Activated CD8-positive, alpha-beta T cell treated with anti-CD3 and anti-CD28 coated beads, Interleukin-2, amount 10 ng/mL, durations not matched to agents 7 days and 5 days (primary cell): Measurements from ENCODE around the gene CAV3. TPM values are rescaled to one million over a fixed set of nuclear protein-coding genes. Genes with fewer than 3 reads are reported as not detected.

Source experiments
- ATAC-seq: fragments of 150-1000 bp; cut with Tn5 transposase; one replicate; pipeline ENCODE4 v1.10.0; 2021; ENCODE audit warnings: moderate library complexity
- CTCF ChIA-PET: fragments of 350-600 bp; sonication (Branson Sonifier 250); formaldehyde crosslinking; loops from one replicate; lab custom pipeline; 2021; ENCODE audit warnings: antibody characterized with exemption; lab: Charles Lee
- POLR2A ChIA-PET: fragments of 350-600 bp; sonication (Branson Sonifier 250); formaldehyde crosslinking; loops from one replicate; lab custom pipeline; 2021; ENCODE audit warnings: antibody characterized with exemption; lab: Charles Lee
- DNase-seq: peaks from one replicate; pipeline ENCODE4 v3.0.0-alpha.2; 2020
- H3K27ac Mint-ChIP-seq: one replicate; pipeline ENCODE4 v1.8.0; 2021; ENCODE audit warnings: mild to moderate bottlenecking, mixed read lengths
- H3K27me3 Mint-ChIP-seq: one replicate; pipeline ENCODE4 v1.8.0; 2021; ENCODE audit warnings: low read depth, mixed read lengths
- H3K36me3 Mint-ChIP-seq: one replicate; pipeline ENCODE4 v1.8.0; 2021; ENCODE audit warnings: low read depth, mixed read lengths
- H3K4me1 Mint-ChIP-seq: one replicate; pipeline ENCODE4 v1.8.0; 2021; ENCODE audit warnings: low read depth, mixed read lengths
- H3K4me3 Mint-ChIP-seq: one replicate; pipeline ENCODE4 v1.8.0; 2021; ENCODE audit warnings: mild to moderate bottlenecking, mixed read lengths
- H3K9me3 Mint-ChIP-seq: one replicate; pipeline ENCODE4 v1.8.0; 2022; ENCODE audit warnings: mixed read lengths; ENCODE audit not compliant: insufficient read depth
- total RNA-seq, 2 experiments: library from RNA; stranded (reverse); gene quantifications; one replicate each; pipeline ENCODE4 v1.2.3, GENCODE V29; 2021

The CAV3 gene
- total RNA-seq, 2 experiments from 2014 or later, result not detected

DNA sequence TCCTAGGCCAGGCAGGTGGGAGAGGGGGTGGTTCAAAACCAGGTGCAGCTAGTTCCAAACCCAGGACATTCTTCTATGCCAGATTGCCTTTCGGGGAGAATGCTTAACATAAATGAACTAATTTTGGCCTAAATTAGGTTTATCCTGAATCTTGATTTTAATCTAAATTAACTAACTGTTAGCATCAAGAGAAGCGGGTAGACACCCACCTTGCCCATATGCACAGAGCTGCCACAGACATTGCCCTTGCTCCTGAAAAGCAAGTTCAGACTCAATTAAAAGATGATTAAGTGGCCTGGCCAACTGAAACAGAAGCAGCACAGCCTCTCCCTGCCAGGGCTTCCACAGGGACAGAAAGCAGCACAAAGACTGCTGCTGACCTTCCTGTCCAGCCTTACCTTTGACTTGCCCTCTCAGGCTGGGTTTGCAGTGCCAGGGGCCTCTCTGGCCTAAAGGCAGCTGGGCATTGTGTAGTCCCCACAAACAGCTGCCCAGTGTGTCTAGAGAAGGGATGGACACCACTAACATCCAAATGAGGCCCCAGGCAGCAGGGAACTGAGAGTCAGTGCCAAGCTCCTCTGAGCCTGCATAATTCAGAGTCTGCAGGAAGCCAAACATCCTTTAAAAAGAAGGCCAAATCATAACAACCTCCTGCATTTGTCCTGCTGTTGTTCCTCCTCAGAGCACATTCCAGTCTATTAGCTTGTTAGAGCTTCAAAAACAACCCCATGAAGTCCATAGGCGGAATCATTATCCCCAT lies 51.3 kb downstream of the CAV3 start:
- H3K27ac Mint-ChIP-seq, result no peak overlapping the region
- H3K9me3 Mint-ChIP-seq, result peaks cover 9% of the 10 kb centered on the region
- ATAC-seq (no peak), DNase-seq (no peak)
- CTCF ChIA-PET, result no interaction called here
- peaks cover 2% of the 10 kb centered on the region for H3K27me3 Mint-ChIP-seq
- H3K4me1 Mint-ChIP-seq, result no peaks in the 10 kb centered on the region
- POLR2A ChIA-PET, result no interaction called here
- no peaks in the 10 kb centered on the region for H3K36me3 Mint-ChIP-seq
- H3K4me3 Mint-ChIP-seq, result no peak overlapping the region

DNA sequence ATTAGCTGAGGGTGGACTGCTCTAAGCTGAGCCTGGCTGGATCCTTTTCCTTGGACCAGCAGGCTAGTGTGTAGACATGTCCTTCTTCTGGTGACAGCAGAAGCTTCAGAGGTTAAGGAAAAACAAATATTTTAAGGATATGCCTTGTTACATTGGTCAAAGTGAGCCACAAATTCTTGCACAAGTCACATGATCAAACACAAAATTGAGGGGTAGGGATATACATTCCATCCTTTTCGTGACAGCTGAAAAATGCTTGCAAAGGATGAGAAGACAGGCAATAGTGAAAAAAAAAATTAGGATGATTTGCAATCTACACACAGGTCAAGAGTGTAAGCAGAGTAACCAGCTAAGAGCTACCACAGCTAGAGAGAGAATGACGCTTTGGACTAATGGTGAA lies 56.9 kb downstream of the CAV3 start:
- peaks cover 2% of the 10 kb centered on the region for H3K27me3 Mint-ChIP-seq
- H3K36me3 Mint-ChIP-seq, result no peaks in the 10 kb centered on the region
- no peak overlapping the region for H3K27ac Mint-ChIP-seq
- CTCF ChIA-PET, result no interaction called here
- ATAC-seq, result no peak
- H3K4me1 Mint-ChIP-seq, result no peaks in the 10 kb centered on the region
- DNase-seq, result no peak
- peaks cover 10% of the 10 kb centered on the region for H3K9me3 Mint-ChIP-seq
- POLR2A ChIA-PET, result no interaction called here
- H3K4me3 Mint-ChIP-seq, result no peak overlapping the region

DNA sequence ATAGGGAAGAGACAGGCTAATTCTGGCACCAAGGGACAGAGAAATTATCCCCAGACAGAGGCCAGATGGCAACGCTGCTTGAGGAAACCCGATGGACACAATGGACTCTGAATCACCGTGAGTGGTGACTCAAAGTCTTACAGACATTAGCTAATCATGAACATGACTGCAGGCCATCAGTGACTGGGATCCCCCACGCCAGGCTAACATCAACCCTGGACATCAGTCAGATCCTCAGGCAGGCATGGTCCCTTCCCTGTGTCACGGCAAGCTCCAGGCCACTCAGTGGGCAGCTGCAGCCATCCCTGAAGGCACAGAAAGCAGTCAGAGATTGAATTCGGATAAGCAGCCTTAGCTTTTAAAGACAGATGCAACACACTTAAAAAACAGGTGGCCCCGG lies 59.6 kb downstream of the CAV3 start:
- H3K27ac Mint-ChIP-seq, result no peak overlapping the region
- ATAC-seq, result no peak
- CTCF ChIA-PET, result no interaction called here

DNA sequence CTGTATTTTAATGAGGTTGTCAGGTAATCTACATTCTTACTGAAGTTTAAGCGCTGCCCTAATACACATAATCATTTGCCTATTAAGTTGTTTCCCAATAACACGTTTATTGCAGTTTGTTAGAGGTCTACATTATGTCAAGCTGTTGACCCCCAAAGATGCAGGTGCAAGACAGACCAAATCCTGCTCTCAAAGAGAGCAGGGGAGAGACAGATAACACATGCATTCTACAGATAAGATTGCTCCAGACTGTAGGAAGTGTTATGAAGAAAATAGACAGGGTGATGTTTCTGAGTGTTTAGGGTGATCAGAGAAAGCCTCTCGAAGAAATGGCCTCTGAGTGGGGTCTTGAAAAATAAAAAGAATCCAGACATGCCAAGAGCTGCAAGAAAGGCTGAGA lies 60.6 kb downstream of the CAV3 start:
- Mint-ChIP-seq H3K36me3 (no peaks in the 10 kb centered on the region), H3K9me3 (peaks cover 7% of the 10 kb centered on the region), H3K27ac (no peak overlapping the region), H3K4me3 (no peak overlapping the region), H3K27me3 (no peaks in the 10 kb centered on the region), H3K4me1 (no peaks in the 10 kb centered on the region)
- no peak for DNase-seq
- POLR2A ChIA-PET, result no interaction called here
- ATAC-seq, result no peak
- CTCF ChIA-PET, result no interaction called here

More for the DNA sequence above, 59.6 kb downstream of the CAV3 start:
- Mint-ChIP-seq H3K9me3 (peaks cover 10% of the 10 kb centered on the region), H3K36me3 (no peaks in the 10 kb centered on the region), H3K4me1 (no peaks in the 10 kb centered on the region), H3K27me3 (no peaks in the 10 kb centered on the region), H3K4me3 (no peak overlapping the region)
- POLR2A ChIA-PET, result no interaction called here
- no peak for DNase-seq

Other genes starting within 250 kb of the CAV3 start
- gene LMCD1, start 232.0 kb upstream of the CAV3 start, total RNA-seq, result 1 to 10 TPM in 1 of 2 experiments, under 1 TPM in 1; 0.53 to 1.2 TPM
- under 1 TPM in 1 of 2 experiments, not detected in 1; 0.26 TPM for gene SSUH2, start 89.0 kb upstream of the CAV3 start, total RNA-seq
- gene OXTR, start 35.8 kb downstream of the CAV3 start, total RNA-seq, result under 1 TPM; 0.70 to 0.71 TPM
- gene RAD18, start 229.7 kb downstream of the CAV3 start, total RNA-seq, result 10 to 100 TPM; 37.2 to 40.2 TPM